Midbrain (tissue), 1 donor: ENCODE measurements around the gene TRAF3.

Source experiments
- DNase-seq: peaks from one replicate; lab custom pipeline; 2025; lab: John Stamatoyannopoulos, UW

Gene TRAF3

GRCh38 chr14:102776761-102777710 is at the start of gene TRAF3:
TSS of gene TRAF3 (plus strand) at chr14:102777449. CDS start at chr14:102870202, 92,753 bp downstream.
- DNase-seq, result peak; percentile 66

GRCh38 chr14:102728501-102728900 is 48.7 kb upstream of the TRAF3 start:
- peak; percentile 45 for DNase-seq

GRCh38 chr14:102729268-102729667 is 48.0 kb upstream of the TRAF3 start:
- DNase-seq, result no peak

GRCh38 chr14:102729825-102730224 is 47.4 kb upstream of the TRAF3 start:
- DNase-seq, result no peak

- DNase-seq, result no peak
Observed at GRCh38 chr14:102731101-102731870, 46.0 kb upstream of the TRAF3 start.

GRCh38 chr14:102731871-102732800 is 45.1 kb upstream of the TRAF3 start:
- DNase-seq, result peak; percentile 6

- no peak for DNase-seq
Observed at GRCh38 chr14:102732924-102733323, 44.3 kb upstream of the TRAF3 start.

GRCh38 chr14:102733326-102733725 is 43.9 kb upstream of the TRAF3 start:
- DNase-seq, result no peak

GRCh38 chr14:102734436-102734835 is 42.8 kb upstream of the TRAF3 start:
- no peak for DNase-seq

- no peak for DNase-seq
Observed at GRCh38 chr14:102736956-102737355, 40.3 kb upstream of the TRAF3 start.

- DNase-seq, result no peak
Observed at GRCh38 chr14:102737402-102738372, 39.6 kb upstream of the TRAF3 start.

GRCh38 chr14:102738373-102739189 is 38.7 kb upstream of the TRAF3 start:
- no peak for DNase-seq

GRCh38 chr14:102739190-102739469 is 38.1 kb upstream of the TRAF3 start:
- DNase-seq, result no peak

- DNase-seq, result no peak
Observed at GRCh38 chr14:102746634-102747438, 30.4 kb upstream of the TRAF3 start.

GRCh38 chr14:102748806-102749205 is 28.4 kb upstream of the TRAF3 start:
- DNase-seq, result no peak

GRCh38 chr14:102749393-102750305 is 27.6 kb upstream of the TRAF3 start:
- no peak for DNase-seq

- no peak for DNase-seq
Observed at GRCh38 chr14:102750376-102750775, 26.9 kb upstream of the TRAF3 start.

- DNase-seq, result no peak
Observed at GRCh38 chr14:102751088-102751487, 26.2 kb upstream of the TRAF3 start.
